CD1c-positive myeloid dendritic cell (primary cell): ENCODE measurements around the gene CASK.

Experiments used
- DNase-seq: peaks from one replicate; pipeline ENCODE4 v3.0.0-alpha.2; 2016; ENCODE audit errors: extremely low spot score

The CASK gene

GRCh38 chrX:41837270-41837944 is 85.9 kb downstream of the CASK start:
- DNase-seq, result no peak

GRCh38 chrX:41828826-41829225 is 94.5 kb downstream of the CASK start:
- DNase-seq, result no peak

- DNase-seq, result no peak
These were observed 95.5 kb downstream of the CASK start for GRCh38 chrX:41827886-41828285.

GRCh38 chrX:41825796-41826195 is 97.6 kb downstream of the CASK start:
- no peak for DNase-seq

- DNase-seq, result no peak
These were observed 98.8 kb downstream of the CASK start for GRCh38 chrX:41824551-41824950.

GRCh38 chrX:41823402-41823801 is 100.0 kb downstream of the CASK start:
- DNase-seq, result no peak

- DNase-seq, result no peak
These were observed 100.5 kb downstream of the CASK start for GRCh38 chrX:41822892-41823291.

- DNase-seq, result no peak
These were observed 115.3 kb downstream of the CASK start for GRCh38 chrX:41808047-41808446.

GRCh38 chrX:41802958-41803357 is 120.4 kb downstream of the CASK start:
- DNase-seq, result no peak

GRCh38 chrX:41799661-41800060 is 123.7 kb downstream of the CASK start:
- DNase-seq, result no peak

GRCh38 chrX:41796577-41796976 is 126.8 kb downstream of the CASK start:
- no peak for DNase-seq

- no peak for DNase-seq
These were observed 127.3 kb downstream of the CASK start for GRCh38 chrX:41796046-41796445.

GRCh38 chrX:41789374-41789773 is 134.0 kb downstream of the CASK start:
- DNase-seq, result no peak

GRCh38 chrX:41785685-41786084 is 137.7 kb downstream of the CASK start:
- DNase-seq, result no peak

GRCh38 chrX:41781500-41781899 is 141.9 kb downstream of the CASK start:
- DNase-seq, result peak; percentile 16

- no peak for DNase-seq
These were observed 143.4 kb downstream of the CASK start for GRCh38 chrX:41779941-41780340.

- no peak for DNase-seq
These were observed 144.3 kb downstream of the CASK start for GRCh38 chrX:41779030-41779564.

- DNase-seq, result no peak
These were observed 161.7 kb downstream of the CASK start for GRCh38 chrX:41761702-41762101.

GRCh38 chrX:41761169-41761568 is 162.2 kb downstream of the CASK start:
- no peak for DNase-seq

- DNase-seq, result peak; percentile 44
These were observed 163.5 kb downstream of the CASK start for GRCh38 chrX:41759817-41760216.

GRCh38 chrX:41758401-41758800 is 165.0 kb downstream of the CASK start:
- no peak for DNase-seq

GRCh38 chrX:41750716-41751115 is 172.6 kb downstream of the CASK start:
- no peak for DNase-seq

GRCh38 chrX:41739871-41740270 is 183.5 kb downstream of the CASK start:
- no peak for DNase-seq

- no peak for DNase-seq
These were observed 186.3 kb downstream of the CASK start for GRCh38 chrX:41737065-41737464.
